CD4-positive, alpha-beta T cell treated with Interleukin-4 for 4 hours (primary cell): Measurements from ENCODE around the gene PBX1.

Experiments used
- DNase-seq: peaks from one replicate; pipeline ENCODE4 v3.0.0-alpha.2; 2020

The PBX1 gene

DNA sequence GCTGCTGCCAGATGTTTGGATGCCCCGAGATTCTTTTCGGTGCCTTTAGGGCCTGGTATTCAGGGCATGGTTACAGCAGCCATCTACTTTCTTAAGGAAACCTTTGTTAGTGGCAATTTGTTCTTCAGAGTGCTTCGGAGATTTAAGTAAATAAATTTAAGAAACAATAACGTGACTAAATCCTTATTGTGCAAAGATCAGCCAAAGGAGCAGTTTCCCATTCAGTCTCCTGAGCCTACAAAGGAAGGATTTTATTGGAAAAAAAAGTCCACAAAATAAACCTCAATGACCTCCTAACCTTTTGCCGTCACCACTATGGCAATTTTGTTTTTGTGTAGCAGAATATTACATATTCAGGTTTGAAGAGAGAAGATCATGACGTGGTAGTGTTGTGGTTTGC lies 231.1 kb downstream of the PBX1 start:
- no peak for DNase-seq

DNA sequence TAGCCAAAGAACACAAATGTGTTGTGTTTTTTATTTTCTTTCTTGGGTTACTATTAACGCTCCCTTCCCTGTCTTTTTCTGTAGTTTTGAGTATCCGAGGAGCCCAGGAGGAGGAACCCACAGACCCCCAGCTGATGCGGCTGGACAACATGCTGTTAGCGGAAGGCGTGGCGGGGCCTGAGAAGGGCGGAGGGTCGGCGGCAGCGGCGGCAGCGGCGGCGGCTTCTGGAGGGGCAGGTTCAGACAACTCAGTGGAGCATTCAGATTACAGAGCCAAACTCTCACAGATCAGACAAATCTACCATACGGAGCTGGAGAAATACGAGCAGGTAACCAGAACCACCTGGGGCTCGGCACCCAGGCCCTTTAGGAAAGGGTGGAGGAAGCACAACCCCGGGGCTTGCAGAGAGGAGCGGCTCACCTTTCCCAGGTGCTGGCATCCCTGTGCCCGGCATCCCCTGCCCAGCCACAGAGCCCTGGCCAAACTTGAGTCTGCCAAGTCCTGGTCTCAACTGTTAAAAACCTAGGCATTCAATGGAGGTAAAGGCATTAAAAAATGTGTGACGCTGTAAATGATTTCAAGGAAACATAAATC lies 233.5 kb downstream of the PBX1 start:
- DNase-seq: no peak

DNA sequence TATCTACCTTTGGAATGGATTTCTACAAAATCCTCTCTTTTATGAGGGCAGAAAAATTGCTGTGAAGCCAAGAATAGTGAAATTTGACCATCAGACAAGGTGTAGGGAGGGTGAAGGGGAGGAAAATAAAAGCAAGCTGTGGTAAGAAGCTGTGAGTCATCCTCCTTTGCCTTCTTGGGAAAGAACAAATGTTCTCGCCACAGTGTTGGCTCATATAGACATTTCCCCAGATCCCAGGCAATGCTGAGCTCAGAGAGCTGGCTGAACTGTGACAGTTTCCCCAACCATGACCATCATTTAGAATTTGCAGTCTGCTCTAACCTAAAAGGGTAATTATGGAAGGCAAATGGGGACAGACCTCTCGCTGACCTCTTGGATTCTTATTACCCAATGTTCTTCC lies 235.4 kb downstream of the PBX1 start:
- DNase-seq: no peak

DNA sequence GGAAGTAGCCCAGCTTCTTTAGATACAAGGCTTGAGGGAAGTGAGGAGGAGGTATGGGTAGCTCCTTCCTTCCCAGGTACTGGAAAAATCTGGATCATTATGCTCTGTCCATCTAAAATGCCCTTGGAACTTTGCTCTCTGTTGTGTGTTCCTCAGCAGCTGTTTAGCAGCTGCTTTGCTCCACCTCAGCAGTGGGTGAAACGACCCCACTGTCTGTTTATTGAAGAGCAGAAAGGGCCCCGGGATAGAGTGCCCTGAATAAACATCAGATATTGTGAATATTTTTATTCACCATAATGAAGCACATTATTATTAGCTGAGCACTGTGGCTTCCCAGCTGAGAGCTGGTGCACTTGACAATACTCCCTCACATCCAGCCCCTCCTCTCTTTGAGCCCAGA lies 237.9 kb downstream of the PBX1 start:
- DNase-seq: no peak

DNA sequence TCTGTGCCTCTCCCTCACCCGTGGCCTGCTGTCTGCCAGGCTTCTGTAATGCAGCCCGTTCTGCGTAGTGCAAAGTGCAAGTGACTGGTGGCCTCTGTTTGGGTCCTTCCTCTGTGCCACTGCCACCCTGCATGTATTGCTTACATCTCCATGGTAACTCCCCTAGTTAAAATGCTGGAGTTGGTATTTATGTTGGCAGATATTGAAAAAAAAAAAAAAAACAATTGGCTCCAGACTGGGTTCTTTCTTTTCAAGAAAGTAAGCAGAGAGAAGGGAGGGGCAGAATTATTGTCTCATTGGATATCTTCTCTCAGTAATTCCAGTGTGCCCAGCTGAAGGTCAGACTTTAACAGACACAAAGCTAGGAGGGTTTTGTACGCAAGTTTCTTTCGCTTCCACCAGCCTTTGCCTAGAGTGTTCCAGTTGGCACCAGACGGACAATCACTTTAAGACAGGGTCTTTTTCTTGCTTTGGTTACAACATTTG lies 242.3 kb downstream of the PBX1 start:
- DNase-seq: no peak

DNA sequence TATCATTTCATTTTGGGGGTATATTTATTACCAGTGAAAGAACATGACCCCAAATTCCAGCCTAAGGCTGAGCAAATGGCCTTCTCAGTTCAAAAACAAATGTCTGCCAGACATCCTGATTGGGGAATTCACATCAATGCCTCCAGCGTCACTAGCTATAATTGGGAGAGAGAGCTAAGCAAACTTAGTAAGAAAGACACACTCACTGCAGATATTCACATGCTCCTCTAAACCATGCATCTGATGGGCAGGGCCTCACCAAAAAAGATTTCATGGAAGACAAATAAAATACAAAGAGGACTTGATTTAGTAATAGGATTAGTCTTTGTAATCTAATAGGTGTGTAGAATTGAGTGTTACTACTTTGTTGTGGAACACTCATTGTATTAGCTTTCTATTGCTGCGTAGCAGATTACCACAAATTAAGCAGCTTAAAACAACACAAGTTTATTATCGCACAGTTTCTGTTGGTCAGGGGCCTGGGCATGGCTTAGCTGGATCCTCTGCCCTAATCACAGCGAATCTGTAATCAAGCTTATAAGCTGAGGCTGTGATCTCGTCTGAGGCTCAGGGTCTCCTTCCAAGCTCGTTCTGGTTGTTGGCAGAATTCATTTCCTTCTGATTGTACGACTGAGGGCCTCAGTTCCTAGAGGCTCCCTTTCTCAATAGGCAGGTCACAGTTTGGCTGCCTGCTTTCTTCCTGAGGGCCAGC lies 243.0 kb downstream of the PBX1 start:
- no peak for DNase-seq

DNA sequence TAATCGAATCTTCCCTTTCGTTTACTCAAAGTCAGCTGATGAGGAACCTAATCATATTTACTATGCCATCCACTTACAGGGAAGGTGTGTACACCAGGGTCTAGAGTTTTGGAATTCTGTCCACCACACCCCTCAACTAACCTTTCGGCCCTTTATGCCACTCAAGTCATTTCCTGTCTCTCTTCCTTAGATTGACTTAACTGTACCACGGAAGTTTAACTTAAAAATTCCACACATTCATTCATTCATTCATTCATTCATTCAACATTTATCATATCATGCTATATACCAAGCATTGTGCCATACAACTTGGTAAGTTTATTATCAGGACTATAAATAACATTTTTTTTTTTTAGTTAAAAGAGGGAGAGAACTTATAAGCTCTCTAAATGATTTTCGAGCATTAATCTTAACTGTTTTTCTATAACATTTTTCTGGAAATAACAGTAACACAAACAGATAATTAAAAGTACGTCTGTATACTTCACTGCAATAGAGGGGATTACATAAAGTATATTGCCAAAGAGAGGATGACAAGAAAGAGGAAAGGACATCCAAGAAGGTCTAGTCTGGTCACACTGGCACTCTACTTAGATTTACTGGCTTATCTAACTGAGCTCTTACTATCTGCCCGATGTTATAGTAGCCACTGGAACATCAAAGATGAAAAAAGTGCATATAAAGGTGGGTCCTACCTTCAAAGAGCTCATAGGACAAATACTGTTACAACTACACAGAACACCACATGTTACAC lies 243.7 kb downstream of the PBX1 start:
- no peak for DNase-seq

DNA sequence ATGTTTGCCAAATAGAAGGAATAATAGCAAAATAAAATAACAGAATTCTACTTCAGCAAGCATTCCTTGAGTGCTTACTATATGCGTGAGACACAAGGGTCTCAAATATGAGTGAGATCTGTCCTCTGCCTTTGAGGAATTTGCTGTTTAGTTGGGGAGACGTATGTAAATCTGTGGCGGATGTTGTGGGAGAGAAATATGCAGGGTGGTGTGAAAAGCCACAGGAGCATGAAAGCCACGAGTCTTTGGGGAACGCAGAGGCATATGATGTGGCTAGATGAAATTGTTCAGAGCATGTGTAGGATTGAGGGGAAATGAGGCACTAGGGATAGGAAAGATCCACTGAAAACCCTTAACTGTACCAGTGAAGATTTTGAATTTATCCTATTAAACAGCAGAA lies 244.4 kb downstream of the PBX1 start:
- DNase-seq: no peak

DNA sequence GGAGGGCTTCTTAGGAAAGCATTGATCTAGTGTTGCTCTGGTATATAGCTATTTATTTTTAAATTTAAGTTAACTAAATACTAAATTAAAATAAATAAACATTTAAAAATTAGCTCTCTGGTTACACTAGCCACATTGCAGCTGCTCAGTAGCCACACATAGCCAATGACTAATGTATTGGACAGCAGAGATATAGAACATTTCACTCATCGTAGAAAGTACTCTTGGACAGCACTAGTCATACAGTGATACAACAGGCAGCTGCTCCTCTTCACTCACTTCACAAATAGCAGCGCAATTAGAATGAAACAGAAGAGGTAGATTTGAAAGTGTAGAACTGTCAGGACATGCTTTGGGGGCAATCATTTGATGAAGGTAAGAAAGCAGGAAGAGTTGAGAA lies 245.4 kb downstream of the PBX1 start:
- no peak for DNase-seq

DNA sequence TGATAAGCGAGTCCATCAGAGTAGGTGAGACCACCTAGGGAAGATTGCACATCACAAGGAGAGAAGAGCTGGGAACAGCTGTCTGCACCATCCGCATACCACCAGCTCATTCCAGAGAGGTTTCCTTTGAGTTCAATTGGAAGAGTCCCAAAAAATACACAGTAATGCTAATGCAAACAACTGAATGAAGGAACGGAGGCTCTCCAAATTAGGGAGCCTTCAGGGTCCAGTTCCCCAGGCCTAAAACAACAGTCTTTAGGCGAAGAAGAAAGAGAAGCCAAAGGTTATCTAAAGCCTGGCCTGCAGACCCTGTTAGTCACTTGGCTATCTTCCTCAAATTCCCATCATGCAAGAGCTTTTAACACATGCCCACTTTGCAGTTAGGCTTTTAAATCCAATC lies 246.4 kb downstream of the PBX1 start:
- DNase-seq: no peak

DNA sequence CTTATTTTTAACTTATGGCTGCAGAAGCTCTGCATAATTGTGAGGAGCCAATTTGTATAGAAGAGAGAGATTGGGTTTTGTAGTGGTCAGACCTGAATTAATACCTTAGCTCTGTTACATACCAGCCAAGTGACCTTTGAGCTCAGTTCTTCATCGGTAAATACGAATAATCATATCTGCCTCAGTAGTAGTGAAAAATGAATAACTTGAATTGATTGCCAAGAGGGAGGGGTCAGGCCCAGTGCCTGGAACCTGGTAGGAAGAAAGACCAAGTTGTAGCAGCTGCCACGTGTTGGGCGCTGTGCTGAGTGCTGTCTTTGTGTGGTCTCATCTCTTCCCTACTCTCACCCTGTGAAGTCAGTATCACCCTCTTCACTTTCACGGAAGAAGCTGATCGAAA lies 247.5 kb downstream of the PBX1 start:
- no peak for DNase-seq

DNA sequence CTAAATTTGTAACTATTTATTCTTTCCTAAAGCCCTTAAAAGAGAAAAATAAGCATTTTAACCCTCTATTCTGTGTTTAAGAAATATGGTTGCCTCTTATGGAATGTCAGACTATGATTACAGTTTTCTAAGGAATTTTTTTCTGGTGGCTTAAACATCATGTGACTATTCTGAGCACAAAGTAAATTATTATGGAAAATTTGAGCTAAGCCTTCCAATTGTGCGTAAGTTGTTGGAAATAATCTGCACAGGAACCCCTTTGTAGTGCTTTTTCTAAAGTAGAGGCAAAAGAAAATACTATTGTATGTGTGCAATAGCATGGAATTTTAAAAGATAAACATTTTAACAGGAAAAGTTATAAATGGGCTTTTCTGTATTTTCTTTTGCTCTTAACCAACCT lies 254.8 kb downstream of the PBX1 start:
- no peak for DNase-seq

DNA sequence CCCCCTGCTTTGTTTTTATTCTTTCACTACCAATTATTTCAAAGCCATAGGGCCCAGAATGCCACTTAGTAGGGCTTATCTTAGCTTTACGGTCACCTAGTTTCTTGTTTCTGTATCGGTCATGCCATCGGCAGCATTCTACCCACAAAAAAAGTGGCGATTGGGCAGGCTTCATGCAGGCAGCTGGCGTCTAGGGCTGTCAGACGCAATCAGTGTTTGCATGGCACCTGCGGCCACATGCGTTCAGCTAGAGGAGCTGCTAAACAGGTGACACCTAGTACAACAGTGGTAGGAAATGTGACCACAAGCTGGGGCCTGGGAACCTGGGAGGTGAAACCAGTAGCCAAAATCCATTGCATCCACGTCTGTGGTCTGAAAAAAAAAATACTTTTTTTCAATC lies 262.7 kb downstream of the PBX1 start:
- DNase-seq: no peak

DNA sequence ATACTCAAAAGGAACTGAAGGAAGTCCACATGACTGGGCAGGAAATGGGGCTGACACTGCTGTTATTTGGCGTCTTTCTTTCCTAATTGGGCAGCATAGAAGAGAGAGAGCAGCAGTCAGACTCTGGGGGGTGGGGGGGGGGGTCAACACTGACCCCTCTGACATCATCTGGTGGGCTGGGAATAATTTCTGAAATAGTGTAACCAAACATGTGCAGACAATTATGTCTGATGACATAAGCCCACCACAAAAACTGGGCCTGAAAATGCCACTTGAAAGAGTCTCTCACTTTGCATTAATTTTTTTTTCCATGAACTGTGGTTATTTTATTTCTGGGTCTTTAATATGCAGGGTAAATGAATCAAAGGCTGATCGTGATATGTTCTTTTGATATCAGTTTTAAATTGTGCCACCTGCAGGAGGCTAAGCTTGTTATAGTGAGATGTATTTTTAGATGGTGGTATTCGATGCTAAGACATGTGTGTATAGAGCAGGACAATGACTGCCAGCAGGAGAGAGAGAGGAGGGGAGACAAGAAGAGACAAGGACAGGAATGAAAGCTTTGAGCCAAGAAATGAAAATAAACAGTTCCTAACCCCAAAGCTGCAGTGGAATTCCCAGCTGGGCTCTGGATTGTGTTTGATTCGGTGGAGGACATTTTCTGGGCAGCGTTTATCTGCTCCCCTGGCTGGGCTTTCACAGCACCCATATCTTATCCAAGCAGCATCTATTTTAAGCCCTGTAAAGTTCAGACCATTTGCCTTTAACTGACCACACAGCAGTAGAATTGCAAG lies 264.7 kb downstream of the PBX1 start:
- no peak for DNase-seq

DNA sequence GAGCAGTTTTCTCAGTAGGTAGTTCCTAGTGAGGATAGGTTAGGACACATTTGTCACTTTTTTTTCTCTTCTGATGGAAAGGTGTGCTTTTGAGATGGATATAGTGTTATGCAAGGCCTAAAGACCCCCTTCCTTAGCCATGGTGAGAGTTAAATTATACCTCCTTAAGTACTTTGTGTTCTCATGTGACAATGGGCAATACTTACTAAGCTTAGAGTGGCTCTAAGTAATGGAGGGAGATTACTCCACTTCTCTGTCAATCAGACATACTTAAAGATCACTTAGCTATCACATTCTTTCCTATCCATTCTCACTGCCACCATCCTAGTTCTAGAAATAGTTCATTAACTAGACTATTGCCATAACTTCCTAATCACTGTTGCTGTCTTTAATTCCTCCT lies 265.6 kb downstream of the PBX1 start:
- no peak for DNase-seq

DNA sequence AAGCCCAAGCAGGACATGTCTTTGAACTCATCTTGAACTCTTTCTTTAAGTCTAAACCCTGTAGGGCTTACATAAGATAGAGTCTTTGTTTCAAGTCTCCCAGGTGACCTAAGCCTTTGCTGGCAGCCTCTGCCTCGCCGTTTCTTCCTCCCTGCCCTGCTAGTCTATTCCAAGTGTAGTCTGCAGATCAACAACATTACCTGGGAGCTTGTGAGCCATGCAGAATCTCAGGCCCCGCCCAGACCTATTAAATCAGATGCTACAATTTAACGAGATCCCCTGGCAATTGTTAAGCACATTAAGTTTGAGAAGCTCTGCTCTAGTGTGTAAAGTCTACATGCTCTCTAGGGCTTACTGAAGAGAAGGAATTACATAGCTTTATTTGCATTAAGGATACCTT lies 271.6 kb downstream of the PBX1 start:
- DNase-seq: no peak

DNA sequence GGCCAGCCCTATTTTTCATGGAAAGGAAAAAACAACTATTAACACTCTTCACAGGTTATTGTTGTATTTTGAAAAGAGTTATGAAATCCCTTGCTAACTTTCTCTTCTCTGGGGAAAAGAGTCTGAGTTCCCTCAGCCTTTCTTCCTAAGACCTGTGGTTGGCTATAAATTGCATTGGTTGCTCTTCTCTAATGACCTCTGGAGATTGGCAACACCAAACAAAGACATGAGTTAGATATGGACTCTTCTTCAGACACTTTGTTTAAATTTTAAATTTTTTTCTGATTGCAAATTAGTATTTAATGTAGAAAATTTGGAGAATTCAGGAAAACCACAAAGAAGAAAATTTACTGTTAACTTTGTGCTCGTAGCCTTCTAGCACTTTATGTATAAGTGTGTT lies 275.7 kb downstream of the PBX1 start:
- DNase-seq: no peak

DNA sequence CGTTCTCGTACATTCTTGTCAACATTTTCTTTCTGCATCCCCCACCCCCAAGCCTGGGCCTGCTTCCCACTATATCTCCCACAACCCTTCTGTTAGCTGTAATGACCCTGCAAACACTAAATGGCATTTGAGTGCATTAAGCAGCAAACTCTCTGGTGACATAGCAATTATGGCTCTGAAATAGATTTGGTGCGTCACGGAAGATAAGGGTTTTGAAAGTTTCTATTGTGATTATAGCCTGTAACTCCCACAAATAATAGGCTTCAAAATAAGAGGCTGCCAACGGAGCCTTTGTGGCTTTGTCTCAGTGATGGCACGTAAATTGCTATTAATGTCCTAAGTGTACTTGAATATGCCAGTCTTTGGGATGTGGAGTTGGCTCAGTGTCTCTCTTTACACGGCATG lies 277.6 kb downstream of the PBX1 start:
- no peak for DNase-seq

DNA sequence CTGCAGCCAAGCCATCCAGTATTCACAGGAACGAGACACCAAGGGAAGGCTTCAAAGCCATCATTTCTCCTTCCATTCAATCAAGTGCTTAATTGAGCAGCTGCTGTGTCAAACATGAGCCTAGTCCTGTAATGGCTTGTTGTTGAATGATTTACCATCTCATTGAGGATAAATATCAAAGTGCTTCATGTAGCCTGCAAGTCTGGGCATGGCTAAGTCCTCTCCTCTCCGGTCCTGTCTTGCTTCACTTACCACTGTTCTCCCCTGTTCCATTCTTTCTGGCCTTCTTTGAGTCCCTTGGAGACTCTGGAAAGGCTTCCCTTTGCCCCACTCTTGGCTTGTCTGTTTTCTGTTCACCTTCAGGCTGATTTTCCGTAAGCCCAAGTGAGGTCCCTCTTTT lies 279.8 kb downstream of the PBX1 start:
- DNase-seq: no peak

DNA sequence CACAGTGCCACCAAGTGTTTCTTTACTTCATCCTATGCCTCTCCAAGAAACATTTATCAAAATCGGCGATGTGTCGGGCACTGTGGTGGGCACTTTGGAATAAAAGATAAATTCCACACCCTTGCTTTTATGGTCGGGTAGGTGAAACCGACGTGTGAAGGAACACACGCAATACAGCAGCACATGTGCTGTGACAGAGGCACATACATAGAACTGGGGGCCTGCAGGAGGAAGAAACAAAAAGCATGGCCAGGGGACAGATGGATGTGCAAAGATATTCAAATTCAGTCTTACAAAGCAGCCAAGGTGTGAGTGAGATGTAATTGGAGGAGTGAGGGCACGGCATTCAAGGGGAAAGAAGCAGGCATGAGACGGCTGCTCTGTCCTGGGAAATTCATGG lies 282.0 kb downstream of the PBX1 start:
- DNase-seq: no peak

DNA sequence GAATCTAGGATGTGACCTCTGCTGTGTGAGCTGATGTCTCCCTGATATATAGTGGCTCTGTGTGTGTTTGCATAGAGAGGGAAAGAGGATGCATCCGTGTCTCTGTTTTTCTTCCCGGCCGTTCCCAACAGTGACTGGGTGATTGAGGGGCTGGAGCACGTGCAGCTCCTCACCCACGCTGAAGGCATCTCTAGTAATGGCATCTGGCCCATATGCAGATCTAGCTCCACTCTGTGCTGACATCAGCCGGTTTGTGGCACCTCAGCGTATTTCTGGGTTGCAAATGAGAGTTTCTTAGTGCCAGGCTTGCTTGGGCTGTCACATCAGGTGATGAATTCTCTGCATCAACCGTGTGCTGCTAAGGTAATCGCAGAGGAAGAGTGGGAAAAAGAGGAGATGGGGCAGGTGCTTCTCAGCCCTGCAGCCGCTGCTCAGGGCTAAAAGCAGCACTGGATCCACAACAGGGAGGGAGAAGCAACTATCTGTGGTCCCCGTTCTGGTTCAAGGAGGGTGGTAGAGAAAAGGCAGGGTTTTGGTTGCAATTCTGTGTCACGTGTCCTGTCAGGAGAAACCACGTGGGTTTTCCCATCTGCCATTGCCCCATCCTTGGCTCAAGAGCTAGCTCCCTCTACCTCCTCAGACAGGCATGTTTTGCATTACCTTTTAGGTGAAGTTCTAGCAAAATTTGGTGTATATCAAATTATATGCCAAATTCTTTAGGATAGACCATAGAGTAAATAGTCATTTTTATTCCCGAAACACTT lies 282.9 kb downstream of the PBX1 start:
- no peak for DNase-seq

DNA sequence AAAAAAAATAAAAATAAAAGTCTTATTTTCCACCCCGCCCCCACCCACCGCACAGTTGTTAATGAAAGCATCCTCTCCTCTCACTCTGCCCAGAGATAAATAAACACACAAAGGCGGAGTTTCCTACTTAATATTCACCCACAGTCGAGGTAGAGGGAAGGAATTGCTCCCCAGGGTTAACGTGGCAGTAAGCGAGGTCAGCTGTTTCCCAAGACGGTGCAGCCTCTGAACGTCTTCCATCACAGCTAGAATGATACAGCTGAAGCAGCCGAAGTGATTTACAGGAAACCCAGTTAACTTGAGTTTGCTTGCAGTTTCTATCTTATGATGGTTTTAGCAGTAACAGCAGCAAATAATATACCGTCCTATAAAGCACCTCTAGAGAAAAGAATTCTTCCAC lies 283.9 kb downstream of the PBX1 start:
- DNase-seq: no peak
